K562 (cell line): ENCODE results near the gene ASIC1. TPM values are rescaled to one million over a fixed set of nuclear protein-coding genes. Genes with fewer than 3 reads are reported as not detected.

Experiments
- ATF7 ChIP-seq: fragments of 450-650 bp; IDR thresholded peaks from 2 replicates; pipeline ENCODE4 v1.7.1; 2014; ENCODE audit warnings: mild to moderate bottlenecking, moderate library complexity
- CEBPG ChIP-seq, 3 experiments: fragments of 200-800 bp in 1 of 3; sonication (Bioruptor generic) in 1 of 3; sonication (generic) in 1 of 3; formaldehyde crosslinking in 1 of 3; IDR thresholded peaks in 2 of 3; conservative IDR thresholded peaks in 1 of 3; 2 replicates each; pipeline versions ENCODE4 v1.6.1 to v1.8.0; 2016 to 2022; ENCODE audit warnings: missing compliant biosample characterization in 2 of 3, missing genetic modification characterization in 2 of 3, mild to moderate bottlenecking in 1 of 3, missing genetic modification reagents in 1 of 3
- CTBP1 ChIP-seq: fragments of 450-650 bp; IDR thresholded peaks from 2 replicates; pipeline ENCODE4 v1.6.1; 2016; ENCODE audit warnings: borderline replicate concordance
- CTCF ChIP-seq, 3 experiments: IDR thresholded peaks in 2 of 3; conservative IDR thresholded peaks in 1 of 3; 2 replicates each; pipeline ENCODE4 v1.5.1; 2011 to 2012; ENCODE audit warnings: low read length in 3 of 3, mild to moderate bottlenecking in 3 of 3, control low read depth in 2 of 3, improper control_type of control experiment in 1 of 3, inconsistent platforms in 1 of 3, low read depth in 1 of 3, mixed read lengths in 1 of 3, moderate library complexity in 1 of 3; ENCODE audit not compliant: insufficient read depth in 2 of 3
- E2F8 ChIP-seq: fragments of 450-650 bp; IDR thresholded peaks from 2 replicates; pipeline ENCODE4 v1.7.1; 2018; ENCODE audit warnings: mild to moderate bottlenecking, low read depth; ENCODE audit not compliant: partially characterized antibody
- KDM2B ChIP-seq: fragments of 250-450 bp; sonication (Bioruptor Pico); IDR thresholded peaks from 2 replicates; pipeline ENCODE4 v1.8.0; 2021; ENCODE audit warnings: mild to moderate bottlenecking, moderate library complexity
- MEF2A ChIP-seq: IDR thresholded peaks from 2 replicates; pipeline ENCODE4 v1.6.1; 2011; ENCODE audit warnings: low read depth, mild to moderate bottlenecking, low read length, moderate library complexity; ENCODE audit not compliant: control insufficient read depth
- NCOA6 ChIP-seq: fragments of 450-650 bp; IDR thresholded peaks from 2 replicates; pipeline ENCODE4 v1.6.1; 2017; ENCODE audit warnings: mild to moderate bottlenecking
- SAFB2 ChIP-seq: fragments of 200-400 bp; formaldehyde crosslinking; IDR thresholded peaks from 2 replicates; pipeline ENCODE4 v1.6.1; 2018; ENCODE audit warnings: borderline replicate concordance, low read length, low read depth, moderate library complexity; ENCODE audit not compliant: severe bottlenecking
- TAF9B ChIP-seq: fragments of 450-650 bp; IDR thresholded peaks from 2 replicates; pipeline ENCODE4 v1.6.1; 2018; ENCODE audit warnings: mild to moderate bottlenecking; ENCODE audit not compliant: partially characterized antibody
- XRCC5 ChIP-seq: fragments of 200-400 bp; formaldehyde crosslinking; IDR thresholded peaks from 2 replicates; pipeline ENCODE4 v1.6.1; 2017; ENCODE audit warnings: low read depth, mild to moderate bottlenecking, low read length
- ZBTB33 ChIP-seq: sonication (generic); formaldehyde crosslinking; IDR thresholded peaks from 2 replicates; pipeline ENCODE4 v1.8.1; 2023; ENCODE audit warnings: mild to moderate bottlenecking, missing genetic modification reagents
- ZEB2 ChIP-seq: fragments of 450-650 bp; IDR thresholded peaks from 2 replicates; pipeline ENCODE4 v1.6.1; 2016
- ZNF121 ChIP-seq: sonication (generic); formaldehyde crosslinking; conservative IDR thresholded peaks from 2 replicates; pipeline ENCODE4 v1.8.0; 2022; ENCODE audit warnings: missing genetic modification reagents
- ZNF134 ChIP-seq: fragments of 250-450 bp; sonication (Bioruptor Pico); conservative IDR thresholded peaks from 2 replicates; pipeline ENCODE4 v1.4.0; 2020
- ZNF79 ChIP-seq: fragments of 250-450 bp; sonication (Bioruptor Pico); IDR thresholded peaks from 2 replicates; pipeline ENCODE4 v1.4.0; 2020; ENCODE audit warnings: low read depth, mild to moderate bottlenecking, moderate library complexity
- polyA plus RNA-seq, 8 experiments: library from polyadenylated mRNA; depleted of rRNA in 4 of 8; stranded (reverse) in 5 of 8; unstranded in 3 of 8; fragments of >200 nt; fragmentation: Nextera tagmentation in 2 of 8; fragmentation: Illumina TruSeq in 1 of 8; extraction: Ambion mirVana in 2 of 8; extraction: Trizol in 1 of 8; gene quantifications; 2 replicates each; pipeline versions ENCODE4 v1.2.1 to v1.2.3, GENCODE V29; 2011 to 2014; ENCODE audit warnings: inconsistent platforms in 1 of 8, missing spikeins in 1 of 8
- total RNA-seq, 7 experiments: library from RNA; depleted of rRNA in 6 of 7; stranded (reverse); fragments of >200 nt in 6 of 7; fragmentation: Illumina TruSeq in 2 of 7; extraction: Trizol in 2 of 7; gene quantifications; 2 replicates each; pipeline versions ENCODE4 v1.2.1 to v1.2.3, GENCODE V29; 2011 to 2021; ENCODE audit warnings: low replicate concordance in 1 of 7
- TF ChIP-seq, protein P1 (sequence below): sonication (generic); formaldehyde crosslinking; IDR thresholded peaks from 2 replicates; pipeline ENCODE4 v1.8.0; 2022; ENCODE audit warnings: missing genetic modification reagents, mild to moderate bottlenecking, moderate library complexity, borderline replicate concordance
- TF ChIP-seq, protein P2 (sequence below): sonication (generic); formaldehyde crosslinking; IDR thresholded peaks from 2 replicates; pipeline ENCODE4 v1.9.0; 2022; ENCODE audit warnings: mild to moderate bottlenecking, missing genetic modification reagents

ASIC1 gene
- total and polyA plus RNA-seq, 9 of the 15 experiments (the other 6 are each of a cell fraction or from before 2014, with no cell fraction given): 0.01 to 1.7 (median 0.45) TPM

- TF ChIP-seq ZNF121 (CRISPR knock-in tag) (no peak), KDM2B (0 out of 2 replicates have a peak, but pooled peaks have one; percentile 51), ZNF134 (no peak), TAF9B (no peak), ZNF79 (CRISPR knock-in tag) (no peak), E2F8 (peak; percentile 27), ZBTB33 (CRISPR knock-in tag) (0 out of 2 replicates have a peak, but pooled peaks have one; percentile 43), NCOA6 (no peak), ZEB2 (peak; percentile 37; the same call in 1 of the 2 replicates), MEF2A (no peak), CTBP1 (peak; percentile 70; the same call in 1 of the 2 replicates), ATF7 (peak; percentile 48), XRCC5 (peak; percentile 72; the same call in 1 of the 2 replicates), CTCF (IDR thresholded peaks at IDR 0.05 in 2 of 3, conservative IDR thresholded peaks at IDR 0.05 in 1 of 3; ENCODE audit: insufficient read depth in 2 of 3, low read depth in 1 of 3, low read length in 3 of 3) (peak; percentile 96 to 97 (median 96)), CEBPG (CRISPR knock-in tag; IDR thresholded peaks at IDR 0.05) (peak; percentile 57; the same call in 1 of the 2 replicates), CEBPG (tag; conservative IDR thresholded peaks at IDR 0.05 in 1 of 2, IDR thresholded peaks at IDR 0.05 in 1 of 2) (no peak; a peak in 1 of 4 replicates), SAFB2 (no peak)
- TF ChIP-seq, protein P1, sequence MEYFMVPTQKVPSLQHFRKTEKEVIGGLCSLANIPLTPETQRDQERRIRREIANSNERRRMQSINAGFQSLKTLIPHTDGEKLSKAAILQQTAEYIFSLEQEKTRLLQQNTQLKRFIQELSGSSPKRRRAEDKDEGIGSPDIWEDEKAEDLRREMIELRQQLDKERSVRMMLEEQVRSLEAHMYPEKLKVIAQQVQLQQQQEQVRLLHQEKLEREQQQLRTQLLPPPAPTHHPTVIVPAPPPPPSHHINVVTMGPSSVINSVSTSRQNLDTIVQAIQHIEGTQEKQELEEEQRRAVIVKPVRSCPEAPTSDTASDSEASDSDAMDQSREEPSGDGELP: peak; percentile 92
- TF ChIP-seq, protein P2, sequence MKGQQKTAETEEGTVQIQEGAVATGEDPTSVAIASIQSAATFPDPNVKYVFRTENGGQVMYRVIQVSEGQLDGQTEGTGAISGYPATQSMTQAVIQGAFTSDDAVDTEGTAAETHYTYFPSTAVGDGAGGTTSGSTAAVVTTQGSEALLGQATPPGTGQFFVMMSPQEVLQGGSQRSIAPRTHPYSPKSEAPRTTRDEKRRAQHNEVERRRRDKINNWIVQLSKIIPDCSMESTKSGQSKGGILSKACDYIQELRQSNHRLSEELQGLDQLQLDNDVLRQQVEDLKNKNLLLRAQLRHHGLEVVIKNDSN (CRISPR knock-in tag): no peak
Observed at GRCh38 chr12:50039151-50039835, 18.1 kb upstream of the ASIC1 start (continued).
